Left ventricle myocardium superior (tissue), 1 donor: ENCODE results near the gene NFKB1. TPM values are rescaled to one million over a fixed set of nuclear protein-coding genes. Genes with fewer than 3 reads are reported as not detected.
A peak's percentile ranks its signal among the peaks of the same experiment; 100 is the strongest.
"Not testable (repeated sequence)": the region's sequence is repeated elsewhere in the genome, so short reads cannot be mapped to it uniquely, and the experiment has no call there.

ENCODE experiments used
- ATAC-seq: fragments of 200-7000 bp; cut with Tn5 transposase; one replicate; pipeline ENCODE4 v1.9.1; 2020; ENCODE audit warnings: mild to moderate bottlenecking, moderate library complexity
- DNase-seq: peaks from one replicate; pipeline ENCODE4 v3.0.0-alpha.2; 2020
- intact Hi-C: fragments of 100-400 bp; cut with micrococcal nuclease; formaldehyde crosslinking; loops from one replicate; pipeline ENCODE4 v1.11.0; 2022
- long read RNA-seq: library from polyadenylated mRNA; unstranded; transcript quantifications from one replicate; pipeline ENCODE4 v2.0.0, GENCODE V29; 2021
- total RNA-seq: library from RNA; stranded (reverse); fragmentation: NEBNext Ultra II Directional; extraction: Animal tissue kit (Norgen Biotek cat#: 25700); gene quantifications from one replicate; pipeline ENCODE4 v1.2.1, GENCODE V29; 2021
- donor health status: DM: no; HTN: yes; CAD: no; lungs with severe emphysema.

NFKB1 gene, protein sequence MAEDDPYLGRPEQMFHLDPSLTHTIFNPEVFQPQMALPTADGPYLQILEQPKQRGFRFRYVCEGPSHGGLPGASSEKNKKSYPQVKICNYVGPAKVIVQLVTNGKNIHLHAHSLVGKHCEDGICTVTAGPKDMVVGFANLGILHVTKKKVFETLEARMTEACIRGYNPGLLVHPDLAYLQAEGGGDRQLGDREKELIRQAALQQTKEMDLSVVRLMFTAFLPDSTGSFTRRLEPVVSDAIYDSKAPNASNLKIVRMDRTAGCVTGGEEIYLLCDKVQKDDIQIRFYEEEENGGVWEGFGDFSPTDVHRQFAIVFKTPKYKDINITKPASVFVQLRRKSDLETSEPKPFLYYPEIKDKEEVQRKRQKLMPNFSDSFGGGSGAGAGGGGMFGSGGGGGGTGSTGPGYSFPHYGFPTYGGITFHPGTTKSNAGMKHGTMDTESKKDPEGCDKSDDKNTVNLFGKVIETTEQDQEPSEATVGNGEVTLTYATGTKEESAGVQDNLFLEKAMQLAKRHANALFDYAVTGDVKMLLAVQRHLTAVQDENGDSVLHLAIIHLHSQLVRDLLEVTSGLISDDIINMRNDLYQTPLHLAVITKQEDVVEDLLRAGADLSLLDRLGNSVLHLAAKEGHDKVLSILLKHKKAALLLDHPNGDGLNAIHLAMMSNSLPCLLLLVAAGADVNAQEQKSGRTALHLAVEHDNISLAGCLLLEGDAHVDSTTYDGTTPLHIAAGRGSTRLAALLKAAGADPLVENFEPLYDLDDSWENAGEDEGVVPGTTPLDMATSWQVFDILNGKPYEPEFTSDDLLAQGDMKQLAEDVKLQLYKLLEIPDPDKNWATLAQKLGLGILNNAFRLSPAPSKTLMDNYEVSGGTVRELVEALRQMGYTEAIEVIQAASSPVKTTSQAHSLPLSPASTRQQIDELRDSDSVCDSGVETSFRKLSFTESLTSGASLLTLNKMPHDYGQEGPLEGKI
- total RNA-seq = 19.0 TPM
- long read RNA-seq, full-length matches to known transcripts = 45 of 55 reads
- long read RNA-seq, partial matches to known transcripts = 4 of 55 reads
- long read RNA-seq, other reads (novel, unspliced or antisense) = 6 of 55 reads

- peak; percentile 83 for DNase-seq
- peak; percentile 67 for ATAC-seq
- intact Hi-C loops = loop anchor here (10.0 kb wide), 1 partner anchor 54 kb away; no protein-coding TSS in a partner anchor
Measured at GRCh38 chr4:102500696-102501446, at the start of gene NFKB1. Gene NFKB1, plus strand, starts transcription at chr4:102501359. Its CDS starts 24,160 bp downstream, at chr4:102525519.

GRCh38 chr4:102452854-102453253 lies 48.3 kb upstream of the NFKB1 start:
- ATAC-seq = no peak
- no peak for DNase-seq
- intact Hi-C loops = no loop called here

GRCh38 chr4:102453827-102454226 lies 47.3 kb upstream of the NFKB1 start:
- DNase-seq (no peak), ATAC-seq (no peak)
- intact Hi-C loops = no loop called here

DNA sequence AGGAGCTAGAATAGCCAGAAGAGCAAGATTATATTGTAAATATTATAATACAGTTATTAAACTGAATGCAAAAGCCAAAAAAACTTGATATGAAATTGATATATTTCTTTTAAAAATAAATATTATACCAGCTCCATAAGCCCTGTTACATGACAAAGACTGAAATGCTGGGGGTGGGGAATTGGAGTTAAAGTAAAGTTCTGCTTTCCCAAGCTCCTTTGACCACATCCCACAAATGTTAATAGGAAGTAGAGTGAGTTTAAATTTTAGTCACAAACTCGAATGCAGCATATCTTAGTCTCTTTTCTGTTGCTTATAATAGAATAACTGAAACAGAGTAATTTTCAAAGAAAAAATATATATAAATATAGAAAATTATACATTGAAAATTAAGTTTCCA lies 46.9 kb upstream of the NFKB1 start:
- intact Hi-C loops = no loop called here
- DNase-seq (no peak), ATAC-seq (no peak)

DNA sequence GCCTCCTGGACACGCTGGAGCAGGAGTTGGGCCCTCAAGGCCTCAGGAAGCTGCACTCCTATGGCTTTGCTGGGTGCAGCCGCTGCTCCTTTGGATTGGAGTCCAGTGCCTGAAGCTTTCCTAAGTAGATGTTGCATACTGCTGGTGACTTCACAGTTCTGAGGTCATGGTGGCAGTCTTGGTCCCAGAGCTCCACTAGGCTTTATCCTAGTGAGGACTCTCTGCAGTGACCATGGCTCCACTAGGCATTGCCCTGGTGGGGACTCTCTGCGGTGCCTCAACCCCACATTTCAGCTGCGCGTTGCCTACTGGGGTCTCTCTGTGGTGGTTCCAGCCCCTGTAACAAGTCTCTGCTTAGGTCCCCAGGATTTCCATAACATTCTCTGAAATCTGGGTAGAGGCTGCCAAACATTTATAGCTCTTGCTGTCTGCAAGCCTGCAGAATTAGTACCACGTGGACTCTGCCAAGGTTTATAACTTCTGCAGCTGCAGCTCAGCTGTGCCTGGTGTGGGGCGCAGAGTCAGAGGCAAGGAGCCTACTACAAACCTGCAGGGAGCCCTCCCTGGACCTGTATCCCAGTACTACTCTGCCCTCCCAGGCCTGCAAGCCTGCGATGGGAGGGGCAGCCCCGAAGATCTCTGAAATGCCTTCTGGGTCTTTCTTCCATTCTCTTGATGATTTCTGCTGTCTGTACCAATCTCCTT lies 46.0 kb upstream of the NFKB1 start:
- ATAC-seq (no peak), DNase-seq (no peak)
- intact Hi-C loops = no loop called here

- intact Hi-C loops = no loop called here
- no peak for ATAC-seq
Measured at GRCh38 chr4:102455750-102456149, 45.4 kb upstream of the NFKB1 start.

DNA sequence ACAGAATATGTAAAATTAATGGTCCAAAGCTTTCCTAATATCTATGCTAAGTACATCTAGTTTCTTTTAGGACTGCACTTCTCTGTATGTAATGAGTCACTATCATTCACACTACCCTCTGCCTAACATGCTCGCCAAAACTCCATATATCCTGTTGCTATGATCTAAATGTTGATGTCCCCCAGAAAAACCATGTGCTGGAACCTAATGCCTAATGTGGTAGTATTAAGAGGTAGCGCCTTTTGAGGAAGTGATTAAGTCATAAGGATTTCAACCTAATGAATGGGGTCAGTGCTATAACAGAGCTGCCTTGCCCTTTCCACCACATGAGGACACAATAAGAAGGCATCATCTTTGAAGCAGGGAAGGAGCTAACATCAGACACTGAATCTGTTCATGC lies 34.9 kb upstream of the NFKB1 start:
- intact Hi-C loops = no loop called here
- no peak for ATAC-seq
- no peak for DNase-seq

More at GRCh38 chr4:102455750-102456149, 45.4 kb upstream of the NFKB1 start:
- DNase-seq = no peak

DNA sequence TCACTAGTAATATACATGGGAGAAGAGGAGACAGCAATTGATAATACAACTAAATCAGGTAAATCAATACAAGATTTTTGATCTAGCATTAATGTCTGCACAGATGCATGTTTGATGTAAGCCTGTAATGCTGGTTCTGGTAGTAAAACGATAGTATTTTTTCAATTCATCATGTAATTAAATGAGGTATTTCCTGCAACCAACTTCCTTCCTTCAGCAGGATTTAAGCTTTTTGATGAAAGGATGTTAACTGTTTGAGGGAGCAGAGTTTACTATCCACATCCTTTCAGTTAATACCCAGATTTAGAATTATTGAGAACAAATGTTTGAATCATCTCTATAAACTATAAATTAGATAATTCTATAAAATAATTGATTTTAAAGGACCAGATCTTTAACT lies 31.4 kb upstream of the NFKB1 start:
- ATAC-seq (no peak), DNase-seq (no peak)
- intact Hi-C loops = no loop called here

DNA sequence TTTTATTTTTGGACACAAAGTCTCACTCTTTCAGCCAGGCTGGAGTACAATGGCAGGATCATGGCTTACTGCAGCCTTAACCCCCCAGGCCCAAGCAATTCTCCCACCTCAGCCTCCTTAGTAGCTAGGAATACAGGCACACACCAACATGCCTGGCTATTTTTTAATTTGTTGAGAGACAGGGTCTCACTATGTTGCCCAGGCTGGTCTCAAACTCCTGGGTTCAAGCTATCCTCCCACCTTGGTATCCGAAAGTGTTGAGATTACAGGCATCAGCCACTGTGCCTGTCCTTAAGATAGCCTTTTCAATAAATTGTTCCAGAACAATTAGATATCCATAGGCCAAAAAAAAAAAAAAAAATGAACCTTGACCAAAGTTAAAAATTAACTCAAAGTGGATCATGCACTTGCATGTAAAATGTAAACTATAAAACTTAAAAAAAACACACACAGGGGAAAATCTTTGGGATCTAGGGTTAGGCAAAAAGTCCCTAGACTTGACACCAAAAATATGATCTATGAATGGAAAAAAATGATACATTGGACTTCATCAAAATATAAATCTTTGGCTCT lies 28.6 kb upstream of the NFKB1 start:
- intact Hi-C loops = no loop called here
- DNase-seq = no peak
- ATAC-seq = no peak

- DNase-seq = no peak
- no peak for ATAC-seq
- intact Hi-C loops = no loop called here
Measured at GRCh38 chr4:102473476-102473875, 27.7 kb upstream of the NFKB1 start.

DNA sequence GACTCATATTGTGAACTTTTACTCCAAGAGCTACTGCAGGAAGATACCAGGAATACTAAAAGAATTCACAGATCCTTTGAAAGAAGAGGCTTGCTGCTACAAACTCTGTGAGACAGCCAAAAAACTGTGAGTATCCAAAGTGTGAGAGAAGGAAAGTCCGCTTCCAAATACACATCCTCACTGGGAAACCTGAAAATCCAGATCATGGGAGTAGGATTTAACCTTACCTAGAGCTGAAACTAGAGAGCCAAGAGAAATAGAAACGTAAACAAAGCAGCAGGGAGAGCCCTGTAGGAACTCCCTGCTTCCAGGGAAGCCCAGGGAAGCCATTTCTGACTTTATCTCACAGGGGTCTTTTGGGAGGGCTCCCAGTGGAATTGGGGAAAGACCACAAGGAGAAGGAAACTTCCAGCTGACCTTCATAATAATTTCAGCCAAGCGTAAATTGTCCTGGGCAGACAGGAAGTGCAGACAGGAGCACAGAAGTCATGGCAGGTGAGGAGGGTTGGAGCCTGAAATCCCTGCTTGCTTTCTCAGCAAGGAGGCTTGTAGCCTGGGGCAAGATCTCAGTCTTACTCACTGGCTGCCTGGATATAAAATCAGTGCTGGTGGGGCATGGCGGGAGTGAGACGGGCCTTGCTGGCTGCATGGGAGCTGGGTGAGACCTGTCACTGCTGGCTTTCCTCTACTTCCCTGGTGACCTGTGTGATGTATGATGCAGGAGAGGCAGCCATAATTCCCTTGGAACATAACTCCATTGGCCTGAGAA lies 26.2 kb upstream of the NFKB1 start:
- intact Hi-C loops = no loop called here
- ATAC-seq (no peak), DNase-seq (no peak)

GRCh38 chr4:102477657-102478056 lies 23.5 kb upstream of the NFKB1 start:
- ATAC-seq (no peak), DNase-seq (no peak)
- intact Hi-C loops = no loop called here

- intact Hi-C loops = no loop called here
- ATAC-seq (no peak), DNase-seq (no peak)
Measured at GRCh38 chr4:102478186-102478585, 23.0 kb upstream of the NFKB1 start.

GRCh38 chr4:102479832-102480231 lies 21.3 kb upstream of the NFKB1 start:
- not testable (repeated sequence) for DNase-seq

DNA sequence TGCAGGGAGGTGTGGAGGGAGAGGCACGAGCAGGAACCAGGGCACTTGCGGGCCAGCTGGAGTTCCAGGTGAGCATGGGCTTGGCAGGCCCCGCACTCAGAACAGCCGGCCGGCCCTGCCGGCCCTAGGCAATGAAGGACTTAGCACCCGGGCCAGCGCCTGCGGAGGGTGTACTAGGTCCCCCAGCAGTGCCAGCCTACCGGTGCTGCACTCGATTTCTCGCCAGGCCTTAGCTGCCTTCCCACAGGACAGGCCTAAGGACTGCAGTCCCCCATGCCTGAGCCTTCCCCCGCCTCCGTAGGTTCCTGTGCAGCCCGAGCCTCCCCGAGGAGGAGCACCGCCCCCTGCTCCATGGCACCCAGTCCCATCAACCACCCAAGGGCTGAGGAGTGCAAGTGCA lies 18.0 kb upstream of the NFKB1 start:
- no peak for ATAC-seq
- intact Hi-C loops = no loop called here
- no peak for DNase-seq

More at GRCh38 chr4:102479832-102480231, 21.3 kb upstream of the NFKB1 start:
- ATAC-seq, intact Hi-C loops: not testable (repeated sequence)

DNA sequence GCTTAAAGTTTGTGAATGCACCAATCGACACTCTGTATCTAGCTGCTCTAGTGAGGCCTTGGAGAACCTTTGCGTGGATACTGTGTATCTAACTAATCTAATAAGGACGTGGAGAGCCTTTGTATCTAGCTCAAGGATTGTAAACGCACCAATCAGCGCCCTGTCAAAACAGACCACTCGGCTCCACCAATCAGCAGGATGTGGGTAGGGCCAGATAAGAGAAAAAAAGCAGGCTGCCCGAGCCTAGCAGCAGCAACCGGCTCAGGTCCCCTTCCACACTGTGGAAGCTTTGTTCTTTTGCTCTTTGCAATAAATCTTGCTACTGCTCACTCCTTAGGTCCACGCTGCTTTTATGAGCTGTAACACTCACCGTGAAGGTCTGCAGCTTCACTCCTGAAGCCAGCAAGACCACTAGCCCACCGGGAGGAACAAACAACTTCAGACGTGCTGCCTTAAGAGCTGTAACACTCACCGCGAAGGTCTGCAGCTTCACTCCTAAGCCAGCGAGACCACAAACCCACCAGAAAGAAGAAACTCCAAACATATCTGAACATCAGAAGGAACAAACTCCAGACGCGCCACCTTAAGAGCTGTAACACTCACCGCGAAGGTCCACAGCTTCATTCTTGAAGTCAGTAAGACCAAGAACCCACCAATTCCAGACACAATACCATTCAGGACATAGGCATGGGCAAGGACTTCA lies 17.0 kb upstream of the NFKB1 start:
- intact Hi-C loops, ATAC-seq, DNase-seq: not testable (repeated sequence)
